Cardiac fibroblast (primary cell): ENCODE measurements around the gene CREB3L2.

Experiments
- DNase-seq, 2 donors: peaks; one replicate each; pipeline versions ENCODE4 v3.0.0 to v3.0.0-alpha.2; 2010; ENCODE audit warnings: low read depth in 2 of 2
- H3K4me3 ChIP-seq, 2 donors: replicated peaks in 1 of 2; 1 replicate in 1 of 2; 2 replicates in 1 of 2; pipeline ENCODE4 v1.5.1; 2011; ENCODE audit warnings: low read depth in 2 of 2, low read length in 2 of 2, mild to moderate bottlenecking in 2 of 2, moderate library complexity in 1 of 2
- CTCF ChIP-seq: IDR thresholded peaks from one replicate; pipeline ENCODE4 v1.5.1; 2011; ENCODE audit warnings: low read depth, mild to moderate bottlenecking, low read length, inconsistent platforms

Gene CREB3L2

DNA sequence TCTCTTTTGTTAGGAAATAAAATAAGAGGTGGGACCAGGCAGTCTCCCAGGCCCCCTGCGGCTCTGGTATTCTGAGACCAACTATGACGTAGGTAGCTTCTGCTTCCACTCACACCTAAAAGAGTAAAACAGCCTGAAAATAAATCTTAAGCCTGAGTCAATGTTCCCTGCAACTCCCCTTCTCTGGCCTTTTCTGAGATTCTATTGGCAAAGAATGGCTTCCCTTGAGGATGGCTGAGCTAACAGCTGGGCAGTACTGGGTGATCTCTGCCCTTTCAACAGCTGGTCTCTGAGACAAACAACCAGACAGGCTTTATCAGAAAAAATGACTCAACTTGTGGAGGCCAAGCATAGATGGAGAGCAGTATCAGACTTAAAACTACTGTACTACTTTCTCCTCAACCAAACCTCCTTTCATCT, 58.7 kb downstream of the CREB3L2 start:
- H3K4me3 ChIP-seq = no peak overlapping the region
- peak; percentile 96 to 98 for DNase-seq
- TF ChIP-seq CTCF = no peak

GRCh38 chr7:137942484-137943115, 59.3 kb downstream of the CREB3L2 start:
- no peak overlapping the region for H3K4me3 ChIP-seq
- no peak for TF ChIP-seq CTCF
- DNase-seq = no peak

DNA sequence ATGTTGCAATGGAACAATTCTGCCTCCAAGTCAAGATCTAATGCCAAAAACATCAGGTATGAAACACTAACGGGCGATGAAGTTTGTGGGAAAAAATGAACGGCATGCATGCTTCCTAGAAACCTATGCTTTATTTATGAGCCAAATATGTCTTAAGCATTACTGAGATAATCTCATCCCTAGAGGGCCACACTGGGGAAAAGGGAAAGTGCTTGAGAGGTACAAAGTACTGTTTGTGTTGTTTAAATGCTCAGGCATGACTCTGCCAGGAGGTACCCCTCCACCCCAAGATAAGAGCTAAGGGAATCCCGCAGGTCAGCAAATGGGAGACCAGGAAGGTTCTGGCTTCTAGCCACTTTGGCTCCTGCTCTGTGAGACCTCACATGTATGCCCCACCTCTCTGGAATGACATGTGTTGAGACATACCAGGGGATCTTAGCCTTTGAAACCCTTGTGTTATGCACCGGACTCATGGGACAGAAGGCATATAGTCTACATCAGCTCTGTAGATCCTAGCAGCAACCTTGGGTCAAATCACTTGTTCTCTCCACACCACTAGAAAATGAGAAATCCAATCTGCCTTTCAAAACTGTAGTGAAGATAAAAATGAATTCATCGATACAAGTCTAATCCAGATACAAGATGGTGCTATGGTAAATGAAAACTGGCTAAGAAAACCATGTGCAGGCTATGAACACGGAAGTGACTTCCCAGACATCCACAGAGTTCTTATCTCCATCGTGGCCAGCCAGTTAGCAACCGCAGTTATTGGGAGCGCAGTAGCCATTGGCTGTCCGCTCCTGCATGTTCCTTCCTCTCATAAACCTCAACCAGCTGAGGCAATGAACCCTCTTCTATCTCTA, 61.0 kb downstream of the CREB3L2 start:
- no peak for TF ChIP-seq CTCF
- DNase-seq = peak; percentile 94
- no peak overlapping the region for H3K4me3 ChIP-seq

DNA sequence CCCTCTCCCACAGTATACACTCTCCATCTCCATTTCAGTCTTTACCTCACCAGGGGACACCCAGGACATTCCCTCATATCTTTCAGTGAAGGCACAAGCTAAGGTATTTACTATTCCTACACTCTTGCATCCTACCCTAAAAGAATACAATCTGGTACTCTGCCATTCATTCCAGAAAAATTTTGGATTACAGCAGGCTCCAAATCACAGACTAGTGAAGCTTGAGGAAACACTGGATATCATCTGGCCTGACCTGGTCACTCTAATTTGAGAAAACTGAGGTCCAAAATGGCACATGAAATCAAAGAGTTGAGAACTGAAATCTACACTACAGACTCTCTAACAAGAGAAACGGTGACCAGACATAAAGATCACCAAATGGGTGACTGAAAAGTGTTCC, 61.7 kb downstream of the CREB3L2 start:
- no peak for DNase-seq
- no peak for TF ChIP-seq CTCF
- H3K4me3 ChIP-seq = no peak overlapping the region

GRCh38 chr7:137937202-137937560, 64.7 kb downstream of the CREB3L2 start:
- TF ChIP-seq CTCF = no peak
- no peak overlapping the region for H3K4me3 ChIP-seq
- peak in 1 of 2 donors; percentile 69 for DNase-seq

- no peak overlapping the region for H3K4me3 ChIP-seq
- no peak for DNase-seq
- no peak for TF ChIP-seq CTCF
Observed at GRCh38 chr7:137936509-137937201, 65.2 kb downstream of the CREB3L2 start.
